Measurements from ENCODE around the gene PROP1.
"Not testable (repeated sequence)": the region's sequence is repeated elsewhere in the genome, so short reads cannot be mapped to it uniquely, and the experiment has no call there.

PROP1 gene

DNA sequence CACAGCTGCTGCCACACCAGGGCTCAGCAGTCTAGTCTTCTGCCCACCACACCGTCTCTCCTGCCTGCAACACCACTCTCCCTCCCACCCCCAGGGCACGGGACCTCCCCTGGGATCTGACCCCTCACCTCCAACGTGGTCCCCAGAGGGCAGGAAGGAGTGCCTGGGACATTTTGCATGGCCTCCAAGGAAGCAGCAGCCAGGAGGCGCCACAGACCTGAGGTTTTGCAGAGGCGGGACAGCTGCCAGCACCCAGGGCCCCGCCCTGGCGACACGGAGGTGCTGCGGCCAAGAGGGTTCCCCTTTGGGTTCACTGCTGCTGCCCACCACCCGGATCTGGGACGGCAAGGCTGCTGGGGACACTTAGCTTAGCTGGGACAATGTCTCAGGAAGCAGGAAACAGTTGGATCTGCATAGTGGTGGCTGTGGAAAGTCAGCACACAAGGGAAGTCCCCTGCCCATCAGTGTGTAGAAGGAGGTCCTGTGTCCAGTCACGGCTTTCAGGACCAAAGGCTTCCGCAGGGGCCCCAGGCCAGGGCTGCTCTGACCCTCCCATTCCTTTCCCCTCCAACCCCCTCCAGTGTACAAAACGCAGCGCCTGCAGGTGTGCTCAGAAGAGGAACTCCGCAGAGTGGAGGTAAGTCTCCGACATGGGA lies 13.8 kb downstream of the PROP1 start:
- no peak for DNase-seq

- DNase-seq: no peak
Measured at GRCh38 chr5:177981296-177982071, 14.6 kb downstream of the PROP1 start.

GRCh38 chr5:177980743-177981151 lies 15.3 kb downstream of the PROP1 start:
- DNase-seq: peak; percentile 12

- DNase-seq: not testable (repeated sequence)
Measured at GRCh38 chr5:177977600-177977999, 18.4 kb downstream of the PROP1 start.

DNA sequence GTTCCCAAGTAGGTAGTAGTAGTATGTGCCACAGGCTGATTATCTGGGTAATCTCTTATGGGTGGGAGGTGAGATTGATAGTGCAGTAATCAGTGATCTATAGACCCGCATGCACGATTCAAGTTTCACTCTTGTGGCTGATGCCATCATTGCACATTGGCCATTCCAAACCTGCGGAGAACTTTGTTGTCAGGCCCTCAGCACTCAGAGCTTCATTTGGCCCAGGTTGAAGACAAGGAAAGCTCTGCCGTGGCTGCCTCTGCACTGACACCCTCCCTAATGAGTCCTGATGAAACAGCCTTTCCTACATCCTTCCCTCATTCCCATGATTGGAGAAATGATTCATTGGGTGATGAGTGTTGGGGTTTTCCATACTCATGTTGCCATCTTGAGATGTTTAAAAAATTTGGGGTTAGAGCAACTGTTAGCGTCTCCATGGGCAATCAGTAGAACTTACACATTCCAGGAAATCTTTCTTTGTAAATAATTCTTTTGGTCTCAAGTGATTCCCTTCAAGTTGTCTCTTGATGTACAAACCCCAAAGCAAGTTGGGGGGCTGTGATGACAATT lies 22.9 kb downstream of the PROP1 start:
- DNase-seq: peak; percentile 65

GRCh38 chr5:177972613-177973012 lies 23.4 kb downstream of the PROP1 start:
- DNase-seq: peak; percentile 6

DNA sequence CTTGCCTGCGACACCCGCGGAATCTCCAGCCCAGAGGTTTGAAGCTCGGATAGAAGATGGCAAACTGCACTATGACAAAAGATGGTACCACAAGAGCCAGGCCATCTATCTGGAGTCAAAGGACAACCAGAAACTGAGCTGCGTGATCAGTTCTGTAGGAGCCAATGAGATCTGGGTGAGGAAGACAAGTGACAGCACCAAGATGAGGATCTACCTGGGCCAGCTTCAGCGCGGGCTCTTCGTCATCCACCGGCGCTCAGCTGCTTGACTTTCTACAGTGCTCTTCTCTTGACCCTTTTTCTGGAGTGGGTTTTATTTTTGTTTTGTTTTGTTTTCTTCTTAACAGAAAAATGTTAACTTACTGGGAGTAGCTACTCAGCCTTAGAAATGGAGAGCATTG lies 24.0 kb downstream of the PROP1 start:
- DNase-seq: not testable (repeated sequence)

DNA sequence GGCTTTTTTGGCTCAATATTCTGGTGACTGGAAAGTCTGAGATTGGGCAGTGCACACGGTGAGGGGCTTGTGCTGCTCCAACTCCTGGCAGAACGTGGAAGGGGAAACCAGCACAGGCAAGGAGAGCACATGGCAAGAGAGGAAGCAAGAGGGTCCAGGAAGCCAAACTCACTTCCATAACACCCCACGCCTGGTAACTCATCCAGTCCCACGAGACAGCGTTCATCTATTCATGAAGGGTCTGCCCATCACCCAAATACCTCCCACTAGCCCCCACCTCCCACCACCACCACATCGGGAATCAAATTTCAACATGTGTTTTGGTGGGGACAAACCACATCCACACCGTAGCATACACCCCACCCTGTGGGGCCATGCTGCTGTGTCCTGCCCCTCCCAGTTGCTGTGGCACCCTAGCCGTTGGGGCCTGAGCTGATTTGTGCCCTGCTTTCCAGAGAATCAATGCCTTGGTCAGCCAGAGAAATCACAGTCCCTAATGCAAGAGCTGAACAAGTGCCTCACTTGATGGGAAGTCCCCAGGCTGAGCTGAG lies 27.3 kb downstream of the PROP1 start:
- no peak for DNase-seq

- DNase-seq: no peak
Measured at GRCh38 chr5:177967221-177967887, 28.7 kb downstream of the PROP1 start.

GRCh38 chr5:177966839-177967166 lies 29.2 kb downstream of the PROP1 start:
- DNase-seq: no peak

DNA sequence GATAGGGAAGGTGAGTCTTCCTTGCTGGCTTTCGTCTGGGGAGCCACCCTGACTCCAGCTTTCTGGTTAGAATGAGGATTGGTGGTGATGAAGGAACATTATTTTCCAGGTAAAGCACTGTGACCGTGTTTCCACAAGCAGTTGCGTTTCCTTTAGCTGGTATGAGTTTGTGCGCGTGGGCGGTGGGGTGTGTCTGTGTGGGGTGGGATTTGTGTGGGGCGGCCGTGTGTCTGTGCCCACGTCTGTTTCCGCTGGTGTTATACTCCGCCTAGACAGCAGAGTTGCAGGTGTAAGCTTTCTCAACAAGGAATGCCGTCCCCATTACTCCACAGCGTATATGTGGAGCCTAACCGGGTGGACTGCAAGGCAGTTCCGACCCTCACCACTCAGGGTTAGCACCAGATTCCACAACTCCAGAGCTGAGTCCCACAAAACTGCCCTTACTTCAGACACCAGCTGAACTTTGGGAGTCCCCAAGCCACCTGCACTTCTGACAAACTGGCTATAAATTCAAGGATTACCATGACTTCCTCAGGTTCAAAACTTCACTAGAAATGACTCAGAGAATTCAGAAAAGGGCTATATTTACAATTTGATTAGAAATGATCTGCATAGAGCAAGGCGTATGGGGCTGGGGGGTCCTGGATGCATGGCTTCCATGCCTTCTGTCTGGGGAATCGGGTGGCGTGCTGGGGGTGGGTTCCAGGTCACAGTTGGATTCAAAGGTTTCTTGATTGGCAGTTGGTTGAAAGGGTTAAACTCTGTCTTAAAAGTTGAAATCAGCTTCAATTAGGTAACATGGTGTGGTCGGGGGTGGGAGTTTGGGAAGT lies 29.8 kb downstream of the PROP1 start:
- no peak for DNase-seq

- DNase-seq: no peak
Measured at GRCh38 chr5:177964471-177964870, 31.6 kb downstream of the PROP1 start.

GRCh38 chr5:177963966-177964365 lies 32.1 kb downstream of the PROP1 start:
- no peak for DNase-seq

GRCh38 chr5:177959315-177959714 lies 36.7 kb downstream of the PROP1 start:
- DNase-seq: no peak

DNA sequence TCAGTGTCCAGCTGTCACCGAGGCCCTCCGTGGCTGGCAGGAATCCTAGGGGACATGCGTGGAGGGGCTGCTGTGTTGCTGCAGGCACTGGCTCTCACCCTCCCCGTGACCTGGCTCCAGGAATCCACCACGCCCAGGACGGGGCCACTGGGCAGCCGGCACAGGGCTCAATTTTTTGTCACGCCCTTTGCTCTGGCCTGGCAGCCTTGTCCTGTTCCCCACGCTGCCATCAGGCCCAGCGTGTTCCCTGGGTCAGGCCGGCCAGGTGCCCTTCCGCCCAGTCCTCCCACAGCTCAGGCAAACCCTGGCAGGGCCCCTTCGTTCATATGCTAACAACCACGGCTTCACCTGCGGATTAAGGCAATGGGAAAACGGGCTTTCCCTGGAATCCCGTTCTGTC lies 37.3 kb downstream of the PROP1 start:
- DNase-seq: no peak

GRCh38 chr5:177957241-177957640 lies 38.8 kb downstream of the PROP1 start:
- no peak for DNase-seq

- DNase-seq: not testable (repeated sequence)
Measured at GRCh38 chr5:177953101-177953500, 42.9 kb downstream of the PROP1 start.

DNA sequence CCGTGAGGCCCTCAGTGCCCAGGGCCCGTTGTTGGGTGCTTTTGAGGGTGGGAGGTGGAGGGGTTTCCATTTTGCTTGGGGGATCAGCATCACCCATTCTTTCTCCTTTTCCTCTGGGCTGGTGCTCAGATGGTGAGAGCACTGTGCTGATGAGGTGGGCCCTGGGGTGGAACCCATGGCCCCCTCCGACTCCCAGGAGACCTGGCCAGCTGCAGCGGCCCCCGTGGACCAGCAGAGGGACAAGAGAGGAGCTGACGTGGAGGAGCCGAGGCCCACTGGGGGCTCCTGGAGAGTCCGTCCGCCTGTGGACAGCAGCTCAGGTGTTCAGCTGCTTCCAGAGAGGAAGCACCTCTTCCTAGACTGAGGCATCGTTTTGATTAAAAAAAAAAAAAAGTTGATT lies 46.4 kb downstream of the PROP1 start:
- DNase-seq: not testable (repeated sequence)

DNA sequence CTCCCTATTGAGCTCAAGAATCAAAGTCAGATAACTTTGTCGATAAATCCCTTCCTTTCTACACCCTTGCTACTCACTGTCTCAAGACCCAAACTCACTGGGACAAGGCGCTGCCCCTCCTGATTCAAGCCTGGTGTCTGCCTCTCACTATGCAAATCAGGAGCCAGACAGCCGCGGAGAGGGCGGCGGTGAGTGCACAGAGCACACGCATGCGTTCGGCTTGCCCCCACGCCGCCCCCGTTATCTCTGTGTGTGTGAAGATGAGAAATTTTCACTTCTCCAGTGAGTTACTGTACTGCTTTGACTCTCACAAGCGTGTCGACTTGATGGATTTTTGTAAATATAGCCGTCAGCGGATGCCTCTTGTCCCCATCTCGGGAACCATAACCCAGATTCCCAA lies 47.0 kb downstream of the PROP1 start:
- DNase-seq: not testable (repeated sequence)

- DNase-seq: peak; percentile 34
Measured at GRCh38 chr5:177947912-177948311, 48.1 kb downstream of the PROP1 start.

DNA sequence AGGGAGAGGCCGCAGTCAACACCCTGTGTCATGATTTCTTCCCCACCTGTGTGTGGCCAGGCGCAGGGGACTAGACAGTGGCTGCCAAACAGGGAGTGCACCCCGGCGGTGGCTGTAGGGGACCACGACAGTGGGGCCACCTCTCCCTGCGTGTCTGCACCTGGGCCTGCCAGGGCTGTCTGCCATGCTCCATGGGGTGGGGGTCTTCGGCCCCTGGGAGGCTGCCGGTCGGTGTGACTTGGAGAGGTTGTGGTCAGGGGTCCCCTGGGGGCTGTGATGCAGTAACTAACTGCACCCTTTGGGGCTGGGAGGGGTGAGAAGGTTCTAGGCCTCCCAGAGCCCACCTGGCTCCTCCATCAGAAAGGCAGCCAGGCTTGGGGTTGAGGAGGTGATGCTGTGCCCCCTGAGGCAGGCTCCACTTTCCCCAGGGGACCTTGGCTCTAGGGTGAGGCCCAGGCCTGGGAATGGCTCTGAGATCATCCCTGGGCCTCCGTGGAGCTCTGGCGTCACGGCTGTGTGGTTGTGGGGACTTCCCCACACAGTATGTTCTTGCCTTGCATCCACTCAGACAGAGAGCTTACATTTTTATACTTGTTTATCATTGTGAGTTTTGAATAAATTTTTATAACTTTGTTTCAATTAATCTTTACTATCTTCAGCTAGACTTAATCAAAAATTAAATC lies 50.3 kb downstream of the PROP1 start:
- DNase-seq: not testable (repeated sequence)

DNA sequence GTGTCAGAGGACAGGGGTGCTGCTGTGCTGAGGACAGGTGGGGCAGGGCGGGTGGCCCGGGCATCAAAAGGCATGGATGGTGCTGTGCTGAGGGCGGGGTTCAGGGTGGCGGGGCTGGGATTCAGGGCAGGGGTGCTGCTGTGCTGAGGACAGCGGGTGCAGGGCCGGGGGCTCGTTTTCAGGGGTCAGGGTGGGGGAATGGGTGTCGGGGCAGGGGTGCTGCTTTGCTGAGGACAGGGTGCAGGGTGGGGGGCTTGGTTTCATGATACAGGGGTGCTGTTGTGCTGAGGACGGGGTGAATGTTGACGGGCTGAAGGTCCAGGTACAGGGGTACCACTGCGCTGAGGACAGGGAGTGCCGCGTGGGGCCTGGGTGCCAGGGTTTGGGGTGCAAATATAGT lies 50.9 kb downstream of the PROP1 start:
- not testable (repeated sequence) for DNase-seq

Data from fibroblast of skin of right biceps (primary cell).